ENCODE data around the gene RAB1B.

GRCh38 chr11:66282468-66283455, 14.3 kb downstream of the RAB1B start:
- peak; percentile 78 to 93 for TF ChIP-seq CTCF (conservative IDR thresholded peaks at IDR 0.05 in 1 of 2, IDR thresholded peaks at IDR 0.05 in 1 of 2; ENCODE audit: extremely low read depth in 1 of 2, insufficient read depth in 1 of 2, low read depth in 1 of 2, low read length in 2 of 2)
- no peak for TF ChIP-seq EZH2 (IDR thresholded peaks at IDR 0.05; ENCODE audit: borderline replicate concordance, low read length)
